Gastrocnemius medialis (tissue), 4 donors: ENCODE measurements around the gene F2RL2. TPM values are rescaled to one million over a fixed set of nuclear protein-coding genes. Genes with fewer than 3 reads are reported as not detected.

Source experiments
- ATAC-seq, 2 donors: fragments of 150-250 bp; one replicate each; pipeline ENCODE4 v1.9.1; 2016
- DNase-seq, 2 donors: peaks; one replicate each; pipeline ENCODE4 v3.0.0-alpha.2; 2019
- H3K27ac ChIP-seq, 4 donors: fragments of 200-600 bp; sonication (generic); 1 replicate in 1 of 4; 2 replicates in 3 of 4; pipeline ENCODE4 v1.5.1; 2016 to 2018; ENCODE audit warnings: mild to moderate bottlenecking in 2 of 4, moderate library complexity in 1 of 4
- H3K27me3 ChIP-seq, 3 donors: fragments of 200-600 bp; sonication (generic) in 2 of 3; 1 replicate in 1 of 3; 2 replicates in 2 of 3; pipeline versions ENCODE4 v1.5.1 to v1.6.0; 2016 to 2019; ENCODE audit warnings: mild to moderate bottlenecking in 1 of 3, moderate library complexity in 1 of 3
- H3K36me3 ChIP-seq, 2 donors: fragments of 200-600 bp; sonication (generic) in 1 of 2; one replicate each; pipeline ENCODE4 v1.5.1; 2017 to 2018
- H3K4me1 ChIP-seq, 2 donors: fragments of 200-600 bp; sonication (generic) in 1 of 2; one replicate each; pipeline ENCODE4 v1.5.1; 2016 to 2017; ENCODE audit warnings: mild to moderate bottlenecking in 2 of 2
- H3K4me3 ChIP-seq, 4 donors: fragments of 200-600 bp; sonication (generic) in 3 of 4; 1 replicate in 1 of 4; 2 replicates in 3 of 4; pipeline ENCODE4 v1.5.1; 2016 to 2019; ENCODE audit warnings: mild to moderate bottlenecking in 2 of 4
- H3K9me3 ChIP-seq, 3 donors: fragments of 200-600 bp; sonication (generic) in 2 of 3; 1 replicate in 1 of 3; 2 replicates in 2 of 3; pipeline ENCODE4 v1.5.1; 2016 to 2019
- POLR2A ChIP-seq, 2 donors: fragments of 450-650 bp; IDR thresholded peaks; one replicate each; pipeline ENCODE4 v1.6.1; 2017; ENCODE audit warnings: antibody characterized with exemption in 2 of 2, mild to moderate bottlenecking in 2 of 2, moderate library complexity in 2 of 2
- in situ Hi-C, 4 donors: fragments of 200-750 bp; cut with MboI; loops; one replicate each; pipeline versions ENCODE4 v1.15.0 to v1.8.0; 2017; ENCODE audit warnings: low sequenced_read_pairs in 4 of 4
- intact Hi-C: fragments of 100-400 bp; cut with DNase I; formaldehyde crosslinking; loops from one replicate; pipeline ENCODE4 v1.15.1; 2023; ENCODE audit warnings: low total_unique reads
- total RNA-seq, 4 donors: library from RNA; depleted of rRNA; stranded (reverse); fragments of >200 nt; gene quantifications; one replicate each; pipeline versions ENCODE4 v1.1.0 to v1.2.3, GENCODE V29; 2016
- TF ChIP-seq, protein P1 (sequence below), 5 experiments: fragments of 450-650 bp in 3 of 5; fragments of 200-600 bp in 2 of 5; sonication (generic) in 2 of 5; IDR thresholded peaks in 4 of 5; conservative IDR thresholded peaks in 1 of 5; 1 replicate in 4 of 5; 2 replicates in 1 of 5; pipeline ENCODE4 v1.5.1; 2016 to 2019; ENCODE audit warnings: antibody characterized with exemption in 5 of 5, mild to moderate bottlenecking in 3 of 5, moderate library complexity in 3 of 5

F2RL2 gene
- total RNA-seq, 4 donors from 2014 or later: not detected

DNA sequence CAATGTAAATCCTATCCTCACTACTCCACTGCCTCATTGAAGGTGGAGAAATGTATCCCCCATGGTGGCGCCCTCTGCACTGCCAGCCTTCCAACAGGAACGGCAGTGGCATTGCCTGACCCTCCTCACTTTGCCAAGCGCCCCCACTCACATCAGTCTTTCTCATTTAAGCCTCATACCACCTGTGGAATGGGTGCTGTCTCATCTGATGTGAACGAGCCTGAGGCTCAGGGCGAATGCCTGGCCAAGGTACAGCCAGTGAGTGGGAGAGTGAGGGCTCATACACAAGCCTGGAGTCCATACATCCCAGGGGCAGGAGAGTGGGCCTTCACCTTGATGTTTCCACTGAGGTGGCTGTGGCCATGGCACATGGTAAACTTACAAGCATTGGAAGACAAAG is 10.3 kb downstream of the F2RL2 start:
- no peaks in the 10 kb centered on the region for H3K36me3 ChIP-seq
- H3K27me3 ChIP-seq: no peaks in the 10 kb centered on the region
- no peak overlapping the region for H3K4me3 ChIP-seq
- no peaks in the 10 kb centered on the region for H3K4me1 ChIP-seq
- intact Hi-C loops (no loop called here), in situ Hi-C loops (loop anchor here in 1 of 4 donors (25.0 kb wide), 1 partner anchor 399 kb away; no protein-coding TSS in a partner anchor)
- no peaks in the 10 kb centered on the region for H3K9me3 ChIP-seq
- H3K27ac ChIP-seq: no peak overlapping the region
- DNase-seq: no peak
- ATAC-seq: no peak
- TF ChIP-seq, protein P1, sequence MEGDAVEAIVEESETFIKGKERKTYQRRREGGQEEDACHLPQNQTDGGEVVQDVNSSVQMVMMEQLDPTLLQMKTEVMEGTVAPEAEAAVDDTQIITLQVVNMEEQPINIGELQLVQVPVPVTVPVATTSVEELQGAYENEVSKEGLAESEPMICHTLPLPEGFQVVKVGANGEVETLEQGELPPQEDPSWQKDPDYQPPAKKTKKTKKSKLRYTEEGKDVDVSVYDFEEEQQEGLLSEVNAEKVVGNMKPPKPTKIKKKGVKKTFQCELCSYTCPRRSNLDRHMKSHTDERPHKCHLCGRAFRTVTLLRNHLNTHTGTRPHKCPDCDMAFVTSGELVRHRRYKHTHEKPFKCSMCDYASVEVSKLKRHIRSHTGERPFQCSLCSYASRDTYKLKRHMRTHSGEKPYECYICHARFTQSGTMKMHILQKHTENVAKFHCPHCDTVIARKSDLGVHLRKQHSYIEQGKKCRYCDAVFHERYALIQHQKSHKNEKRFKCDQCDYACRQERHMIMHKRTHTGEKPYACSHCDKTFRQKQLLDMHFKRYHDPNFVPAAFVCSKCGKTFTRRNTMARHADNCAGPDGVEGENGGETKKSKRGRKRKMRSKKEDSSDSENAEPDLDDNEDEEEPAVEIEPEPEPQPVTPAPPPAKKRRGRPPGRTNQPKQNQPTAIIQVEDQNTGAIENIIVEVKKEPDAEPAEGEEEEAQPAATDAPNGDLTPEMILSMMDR (IDR thresholded peaks at IDR 0.05 in 4 of 5, conservative IDR thresholded peaks at IDR 0.05 in 1 of 5): no peak
- TF ChIP-seq POLR2A (IDR thresholded peaks at IDR 0.05): no peak

DNA sequence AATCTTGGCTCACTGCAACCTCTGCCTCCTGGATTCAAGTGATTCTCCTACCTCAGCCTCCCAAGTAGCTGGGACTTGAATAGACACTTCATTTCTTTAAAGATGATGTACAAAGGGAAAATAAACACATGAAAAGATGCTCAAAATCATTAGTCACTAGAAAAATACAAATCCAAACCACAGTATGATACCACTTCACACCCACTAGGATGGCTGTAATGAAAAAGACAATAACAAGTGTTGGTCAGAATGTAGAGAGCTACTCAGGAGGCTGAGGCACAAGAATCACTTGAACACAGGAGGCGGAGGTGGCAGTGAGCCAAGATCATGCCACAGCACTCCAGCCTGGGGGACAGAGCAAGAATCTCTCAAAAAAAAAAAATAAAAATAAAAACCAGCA is 13.0 kb downstream of the F2RL2 start:
- no peak overlapping the region for H3K4me3 ChIP-seq
- in situ Hi-C loops: loop anchor here in 1 of 4 donors (25.0 kb wide), 1 partner anchor 402 kb away; no protein-coding TSS in a partner anchor
- no peaks in the 10 kb centered on the region for H3K36me3 ChIP-seq
- TF ChIP-seq, protein P1 (IDR thresholded peaks at IDR 0.05 in 4 of 5, conservative IDR thresholded peaks at IDR 0.05 in 1 of 5): no peak
- TF ChIP-seq POLR2A (IDR thresholded peaks at IDR 0.05): no peak
- no peaks in the 10 kb centered on the region for H3K9me3 ChIP-seq
- intact Hi-C loops: no loop called here
- H3K27me3 ChIP-seq: no peaks in the 10 kb centered on the region
- H3K27ac ChIP-seq: no peak overlapping the region
- DNase-seq (no peak), ATAC-seq (no peak)
- H3K4me1 ChIP-seq: no peaks in the 10 kb centered on the region

DNA sequence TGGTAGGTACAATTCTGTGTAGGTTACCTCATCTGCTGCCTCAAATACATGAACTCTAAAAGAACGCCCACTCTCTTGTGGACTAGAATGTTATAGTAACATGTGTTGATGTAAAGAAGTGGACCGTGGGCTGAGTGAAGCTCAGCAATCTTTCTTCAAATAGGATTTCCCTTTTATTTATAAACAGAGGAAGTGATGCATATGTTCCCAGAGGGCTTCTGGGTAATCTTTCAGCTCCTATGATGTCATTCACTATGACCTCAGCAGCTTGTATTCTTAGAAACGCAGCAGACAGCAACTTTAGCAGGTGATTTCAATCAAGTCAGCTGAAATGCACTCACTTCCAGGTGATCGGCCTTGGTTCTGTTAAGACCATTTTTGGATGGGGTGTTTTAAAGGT is 14.4 kb downstream of the F2RL2 start:
- Histone ChIP-seq H3K4me3 (no peak overlapping the region), H3K36me3 (no peaks in the 10 kb centered on the region), H3K4me1 (no peaks in the 10 kb centered on the region), H3K9me3 (no peaks in the 10 kb centered on the region), H3K27me3 (no peaks in the 10 kb centered on the region), H3K27ac (no peak overlapping the region)
- ATAC-seq: no peak
- in situ Hi-C loops: loop anchor here in 3 of 4 donors (10.0 to 25.0 kb wide), 3 partner anchors 156 to 403 kb away; no protein-coding TSS in a partner anchor
- intact Hi-C loops: no loop called here
- TF ChIP-seq, protein P1 (IDR thresholded peaks at IDR 0.05 in 4 of 5, conservative IDR thresholded peaks at IDR 0.05 in 1 of 5): no peak
- no peak for TF ChIP-seq POLR2A (IDR thresholded peaks at IDR 0.05)
- DNase-seq: no peak

DNA sequence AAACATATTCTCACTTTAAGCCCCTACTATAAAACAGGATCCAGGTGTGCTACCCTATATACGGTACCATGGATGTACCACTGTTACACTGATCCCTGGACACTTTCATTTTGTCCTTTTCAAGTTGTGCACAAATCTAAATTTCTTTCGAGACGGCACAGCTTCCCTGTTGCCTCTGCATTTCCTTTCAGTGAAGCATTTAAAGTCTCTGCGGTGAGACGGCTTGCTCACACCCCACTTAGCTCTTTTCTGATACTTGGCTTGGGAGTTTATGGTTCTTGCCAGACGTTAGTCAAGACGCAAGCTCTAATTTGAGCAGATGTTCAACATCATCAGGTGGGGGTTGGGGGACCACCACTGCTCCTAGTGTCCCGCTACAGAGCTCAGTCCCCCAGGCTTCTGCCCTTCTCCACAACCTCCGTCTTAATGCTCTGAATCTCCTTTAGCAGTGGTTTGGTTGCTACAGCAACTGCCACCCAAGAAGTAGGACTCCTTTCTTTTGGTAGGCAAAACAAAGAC is 15.8 kb downstream of the F2RL2 start:
- H3K36me3 ChIP-seq: no peaks in the 10 kb centered on the region
- H3K4me3 ChIP-seq: no peak overlapping the region
- no peak for ATAC-seq
- no peaks in the 10 kb centered on the region for H3K9me3 ChIP-seq
- in situ Hi-C loops: loop anchor here in 3 of 4 donors (10.0 to 25.0 kb wide), 3 partner anchors 157 to 405 kb away; no protein-coding TSS in a partner anchor
- no peaks in the 10 kb centered on the region for H3K27me3 ChIP-seq
- intact Hi-C loops: no loop called here
- H3K27ac ChIP-seq: no peak overlapping the region
- no peaks in the 10 kb centered on the region for H3K4me1 ChIP-seq
- DNase-seq: no peak
- TF ChIP-seq, protein P1 (IDR thresholded peaks at IDR 0.05 in 4 of 5, conservative IDR thresholded peaks at IDR 0.05 in 1 of 5): no peak
- TF ChIP-seq POLR2A (IDR thresholded peaks at IDR 0.05): no peak

DNA sequence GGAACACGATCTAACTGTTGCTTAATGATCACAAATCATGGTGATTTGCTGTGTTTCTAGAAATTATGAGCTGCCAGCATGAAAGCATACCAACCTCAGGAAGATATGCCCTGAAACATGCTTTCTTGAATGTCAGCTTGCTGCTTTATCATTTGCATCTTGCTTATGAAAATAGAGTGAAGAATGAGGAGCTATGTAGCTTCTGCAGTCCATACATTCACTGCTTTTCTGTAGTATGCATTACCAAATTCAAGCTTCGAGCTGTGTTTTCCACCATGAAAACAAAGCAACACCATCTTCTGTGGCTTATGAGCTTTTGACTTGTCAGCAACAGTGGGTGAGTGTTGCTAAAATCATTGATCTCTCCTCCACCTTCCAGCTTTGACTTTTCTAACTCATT is 16.5 kb downstream of the F2RL2 start:
- no peak for DNase-seq
- Histone ChIP-seq H3K4me3 (no peak overlapping the region), H3K9me3 (no peaks in the 10 kb centered on the region), H3K4me1 (no peaks in the 10 kb centered on the region), H3K27ac (no peak overlapping the region), H3K27me3 (no peaks in the 10 kb centered on the region), H3K36me3 (no peaks in the 10 kb centered on the region)
- no peak for ATAC-seq
- in situ Hi-C loops: loop anchor here in 3 of 4 donors (10.0 to 25.0 kb wide), 3 partner anchors 158 to 406 kb away; no protein-coding TSS in a partner anchor
- intact Hi-C loops: no loop called here
- TF ChIP-seq, protein P1 (IDR thresholded peaks at IDR 0.05 in 4 of 5, conservative IDR thresholded peaks at IDR 0.05 in 1 of 5): no peak
- no peak for TF ChIP-seq POLR2A (IDR thresholded peaks at IDR 0.05)
